Prostate gland (tissue), 2 donors: ENCODE measurements around the gene C2orf49. TPM values are rescaled to one million over a fixed set of nuclear protein-coding genes. Genes with fewer than 3 reads are reported as not detected.
A peak's percentile ranks its signal among the peaks of the same experiment; 100 is the strongest.

Source experiments
- DNase-seq: peaks from one replicate; pipeline ENCODE4 v3.0.0-alpha.2; 2019; ENCODE audit warnings: low spot score
- H3K27ac ChIP-seq, 2 donors: fragments of 200-600 bp; sonication (generic); 2 replicates each; pipeline ENCODE4 v1.5.1; 2017 to 2019
- H3K27me3 ChIP-seq: fragments of 200-600 bp; sonication (generic); replicated peaks from 2 replicates; pipeline ENCODE4 v1.5.1; 2019; ENCODE audit not compliant: insufficient read depth
- H3K36me3 ChIP-seq, 2 donors: fragments of 200-600 bp; sonication (generic); 1 replicate in 1 of 2; 2 replicates in 1 of 2; pipeline versions ENCODE4 v1.5.1 to v1.8.1; 2017 to 2019
- H3K4me1 ChIP-seq: fragments of 200-600 bp; sonication (generic); replicated peaks from 2 replicates; pipeline ENCODE4 v1.5.1; 2019
- H3K4me3 ChIP-seq, 2 donors: fragments of 200-600 bp; sonication (generic); 2 replicates each; pipeline ENCODE4 v1.5.1; 2017 to 2019
- H3K9me3 ChIP-seq: fragments of 200-600 bp; sonication (generic); 2 replicates; pipeline ENCODE4 v1.5.1; 2017
- CTCF ChIP-seq, 4 experiments: fragments of 200-600 bp in 2 of 4; fragments of 450-650 bp in 2 of 4; sonication (generic) in 2 of 4; IDR thresholded peaks; 1 replicate in 3 of 4; 2 replicates in 1 of 4; pipeline ENCODE4 v1.5.1; 2016 to 2019; ENCODE audit warnings: antibody characterized with exemption in 4 of 4, mild to moderate bottlenecking in 2 of 4, moderate library complexity in 2 of 4
- POLR2A ChIP-seq: fragments of 450-650 bp; IDR thresholded peaks from one replicate; pipeline ENCODE4 v1.6.1; 2016; ENCODE audit warnings: antibody characterized with exemption, mild to moderate bottlenecking
- POLR2AphosphoS5 ChIP-seq: sonication (generic); formaldehyde crosslinking; IDR thresholded peaks from one replicate; pipeline ENCODE4 v1.6.1; 2017; ENCODE audit warnings: antibody characterized with exemption
- WGBS: methylation state at CpG from one replicate; pipeline ENCODE4 v1.1.5; 2018; 5-methylcytosine and 5-hydroxymethylcytosine counted together
- intact Hi-C: fragments of 100-400 bp; cut with DNase I; formaldehyde crosslinking; loops from one replicate; pipeline ENCODE4 v1.14.2; 2022
- total RNA-seq, 2 donors: library from RNA; depleted of rRNA; stranded (reverse); fragments of >200 nt; gene quantifications; one replicate each; pipeline ENCODE4 v1.1.0, GENCODE V29; 2016

The C2orf49 gene
- total RNA-seq, 2 donors from 2014 or later, result 13.1 to 26.2 TPM

GRCh38 chr2:105378276-105378840 is 41.0 kb downstream of the C2orf49 start:
- H3K36me3 ChIP-seq, result no peaks in the 10 kb centered on the region
- no peak overlapping the region for H3K4me3 ChIP-seq
- TF ChIP-seq POLR2AphosphoS5, result no peak
- TF ChIP-seq CTCF (IDR thresholded peaks at IDR 0.05), result no peak
- TF ChIP-seq POLR2A, result no peak
- DNase-seq, result no peak
- H3K27ac ChIP-seq, result no peak overlapping the region
- no peaks in the 10 kb centered on the region for H3K9me3 ChIP-seq
- H3K27me3 ChIP-seq, result no peaks in the 10 kb centered on the region
- 65% methylated on average over 12 of the region's 12 CpGs for WGBS
- intact Hi-C loops, result no loop called here
- peaks cover 13% of the 10 kb centered on the region for H3K4me1 ChIP-seq

GRCh38 chr2:105378921-105379383 is 41.6 kb downstream of the C2orf49 start:
- H3K27ac ChIP-seq, result peak overlapping the region in 1 of 2 donors; percentile 59
- H3K36me3 ChIP-seq, result no peaks in the 10 kb centered on the region
- TF ChIP-seq CTCF (IDR thresholded peaks at IDR 0.05) (no peak), POLR2A (no peak), POLR2AphosphoS5 (no peak)
- H3K27me3 ChIP-seq, result no peaks in the 10 kb centered on the region
- H3K4me3 ChIP-seq, result no peak overlapping the region
- WGBS, result 84% methylated on average over 4 of the region's 4 CpGs
- peaks cover 7% of the 10 kb centered on the region for H3K4me1 ChIP-seq
- DNase-seq, result no peak
- no peaks in the 10 kb centered on the region for H3K9me3 ChIP-seq
- intact Hi-C loops, result no loop called here

- Histone ChIP-seq H3K9me3 (no peaks in the 10 kb centered on the region), H3K27me3 (no peaks in the 10 kb centered on the region), H3K27ac (peak overlapping the region; percentile 57 to 59), H3K4me3 (no peak overlapping the region), H3K4me1 (peaks cover 6% of the 10 kb centered on the region), H3K36me3 (no peaks in the 10 kb centered on the region)
- DNase-seq, result peak; percentile 73
- WGBS, result 39% methylated on average over 7 of the region's 7 CpGs
- TF ChIP-seq CTCF (IDR thresholded peaks at IDR 0.05) (no peak), POLR2AphosphoS5 (peak; percentile 83)
- intact Hi-C loops, result no loop called here
Observed at GRCh38 chr2:105379741-105380186, 42.4 kb downstream of the C2orf49 start.

GRCh38 chr2:105380432-105381100 is 43.2 kb downstream of the C2orf49 start:
- Histone ChIP-seq H3K9me3 (no peaks in the 10 kb centered on the region), H3K4me1 (peaks cover 6% of the 10 kb centered on the region), H3K27ac (peak overlapping the region; percentile 57 to 59), H3K4me3 (no peak overlapping the region), H3K27me3 (no peaks in the 10 kb centered on the region), H3K36me3 (no peaks in the 10 kb centered on the region)
- intact Hi-C loops, result no loop called here
- no peak for TF ChIP-seq CTCF (IDR thresholded peaks at IDR 0.05)
- TF ChIP-seq POLR2AphosphoS5, result peak; percentile 42
- DNase-seq, result no peak
- 33% methylated on average over 9 of the region's 9 CpGs for WGBS
